Small intestine (tissue), 7 donors: Measurements from ENCODE around the gene DDAH1. TPM values are rescaled to one million over a fixed set of nuclear protein-coding genes. Genes with fewer than 3 reads are reported as not detected.

Experiments
- DNase-seq, 2 donors: peaks; one replicate each; pipeline versions ENCODE4 v3.0.0 to v3.0.0-alpha.2; 2013
- FAIRE-seq: peaks from 2 replicates; lab custom pipeline; 2012; peaks lifted over from hg19 to GRCh38; lab: Jason Lieb, UNC
- H3K27ac ChIP-seq, 3 donors: one replicate each; pipeline ENCODE4 v1.5.1; 2013; ENCODE audit warnings: low read length in 2 of 3, mild to moderate bottlenecking in 2 of 3, control low read depth in 1 of 3, inconsistent platforms in 1 of 3, low read depth in 1 of 3, moderate library complexity in 1 of 3
- H3K27me3 ChIP-seq, 3 donors: one replicate each; pipeline ENCODE4 v1.6.1; 2013; ENCODE audit warnings: low read length in 3 of 3, inconsistent platforms in 1 of 3; ENCODE audit not compliant: control insufficient read depth in 3 of 3, insufficient read depth in 3 of 3
- H3K36me3 ChIP-seq, 3 donors: one replicate each; pipeline ENCODE4 v1.6.1; 2013; ENCODE audit warnings: low read length in 3 of 3, inconsistent platforms in 1 of 3, low read depth in 1 of 3, mild to moderate bottlenecking in 1 of 3, moderate library complexity in 1 of 3; ENCODE audit not compliant: control insufficient read depth in 3 of 3, insufficient read depth in 2 of 3
- H3K4me1 ChIP-seq, 3 donors: one replicate each; pipeline ENCODE4 v1.6.1; 2013; ENCODE audit warnings: low read length in 2 of 3, inconsistent platforms in 1 of 3, low read depth in 1 of 3, mild to moderate bottlenecking in 1 of 3, moderate library complexity in 1 of 3; ENCODE audit not compliant: control insufficient read depth in 3 of 3, insufficient read depth in 2 of 3
- H3K4me3 ChIP-seq, 3 donors: one replicate each; pipeline ENCODE4 v1.5.1; 2013; ENCODE audit warnings: low read length in 3 of 3, control low read depth in 1 of 3, inconsistent platforms in 1 of 3, low read depth in 1 of 3, mild to moderate bottlenecking in 1 of 3, moderate library complexity in 1 of 3
- H3K9me3 ChIP-seq, 2 donors: one replicate each; pipeline ENCODE4 v1.6.1; 2013; ENCODE audit warnings: low read depth in 1 of 2, low read length in 1 of 2; ENCODE audit not compliant: control insufficient read depth in 2 of 2, insufficient read depth in 1 of 2
- WGBS, 3 donors: extraction: QIAGEN DNeasy Blood & Tissue Kit; methylation state at CpG; one replicate each; pipeline ENCODE4 v1.1.7; 2013; 5-methylcytosine and 5-hydroxymethylcytosine counted together
- polyA plus RNA-seq, 4 donors: library from polyadenylated mRNA; stranded (reverse) in 3 of 4; unstranded in 1 of 4; fragments of 200-250 nt in 3 of 4; fragments of 120-200 nt in 1 of 4; gene quantifications; one replicate each; pipeline versions ENCODE4 v1.2.1 to v1.2.3, GENCODE V29; 2013
- donor health status: healthy with polysubstance abuse.
- donor health status: control.
- donor health status: control.
- donor health status: Bipolar disorder and iron deficiency.
- donor health status: healthy.

DDAH1 gene
- polyA plus RNA-seq, 4 donors = 21.9 to 130 (median 46.7) TPM

GRCh38 chr1:85330214-85330631 is 134.7 kb downstream of the DDAH1 start:
- FAIRE-seq = no peak
- Histone ChIP-seq H3K4me1 (peaks cover 0 to 6% (median 2%) of the 10 kb centered on the region in 3 donors), H3K36me3 (peaks cover 0 to 7% (median 0%) of the 10 kb centered on the region in 3 donors), H3K27ac (peak overlapping the region in 1 of 3 donors; percentile 38), H3K9me3 (peaks cover 0 to 8% of the 10 kb centered on the region in 2 donors), H3K4me3 (no peak overlapping the region), H3K27me3 (no peaks in the 10 kb centered on the region)
- no peak for DNase-seq
- WGBS, 3 donors = 50 to 84% (median 62%) methylated on average over 3 of the region's 3 CpGs

GRCh38 chr1:85328713-85329397 is 136.1 kb downstream of the DDAH1 start:
- no peaks in the 10 kb centered on the region for H3K27me3 ChIP-seq
- WGBS, 3 donors = 42 to 66% (median 60%) methylated on average over 3 of the region's 3 CpGs
- peaks cover 0 to 6% (median 2%) of the 10 kb centered on the region in 3 donors for H3K4me1 ChIP-seq
- H3K9me3 ChIP-seq = peaks cover 0 to under 1% of the 10 kb centered on the region in 2 donors
- H3K27ac ChIP-seq = no peak overlapping the region
- H3K4me3 ChIP-seq = no peak overlapping the region
- peaks cover 0 to 8% (median 0%) of the 10 kb centered on the region in 3 donors for H3K36me3 ChIP-seq
- DNase-seq (peak in 1 of 2 donors; percentile 17), FAIRE-seq (no peak)

GRCh38 chr1:85327759-85328158 is 137.2 kb downstream of the DDAH1 start:
- 68 to 76% (median 70%) methylated on average over 2 of the region's 2 CpGs for WGBS, 3 donors
- Histone ChIP-seq H3K4me3 (no peak overlapping the region), H3K27me3 (no peaks in the 10 kb centered on the region), H3K4me1 (peaks cover 0 to 6% (median 2%) of the 10 kb centered on the region in 3 donors), H3K27ac (no peak overlapping the region), H3K36me3 (peaks cover 0 to 11% (median 2%) of the 10 kb centered on the region in 3 donors), H3K9me3 (no peaks in the 10 kb centered on the region)
- FAIRE-seq (no peak), DNase-seq (no peak)

DNA sequence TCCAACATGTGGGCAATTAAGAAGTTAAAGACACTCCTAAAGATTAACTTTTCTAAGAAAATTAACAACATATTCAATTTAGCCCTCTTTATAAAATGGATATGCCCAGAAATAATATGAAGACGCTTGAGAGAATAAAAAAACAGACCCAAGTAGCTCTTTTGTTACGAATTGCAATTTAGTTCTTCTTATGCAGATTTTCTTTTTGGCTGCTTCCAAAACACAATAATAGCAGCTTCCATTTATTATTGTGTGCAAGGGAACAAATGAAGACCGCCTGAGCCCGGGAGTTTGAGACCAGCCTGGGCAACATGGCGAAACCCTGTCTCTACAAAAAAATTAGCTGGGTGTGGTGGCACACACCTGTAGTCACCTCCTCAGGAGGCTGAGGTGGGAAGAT is 138.1 kb downstream of the DDAH1 start:
- DNase-seq (no peak), FAIRE-seq (no peak)
- no peak overlapping the region for H3K4me3 ChIP-seq
- H3K36me3 ChIP-seq = peaks cover 0 to 12% (median 2%) of the 10 kb centered on the region in 3 donors
- no peak overlapping the region for H3K27ac ChIP-seq
- peaks cover 0 to 6% (median 2%) of the 10 kb centered on the region in 3 donors for H3K4me1 ChIP-seq
- H3K27me3 ChIP-seq = no peaks in the 10 kb centered on the region
- no peaks in the 10 kb centered on the region for H3K9me3 ChIP-seq
- 95 to 97% (median 96%) methylated on average over 5 of the region's 5 CpGs for WGBS, 3 donors

GRCh38 chr1:85326336-85326735 is 138.6 kb downstream of the DDAH1 start:
- no peak for DNase-seq
- peaks cover 0 to 6% (median 2%) of the 10 kb centered on the region in 3 donors for H3K4me1 ChIP-seq
- no peak overlapping the region for H3K27ac ChIP-seq
- no peaks in the 10 kb centered on the region for H3K27me3 ChIP-seq
- peaks cover 0 to 13% (median 2%) of the 10 kb centered on the region in 3 donors for H3K36me3 ChIP-seq
- H3K9me3 ChIP-seq = no peaks in the 10 kb centered on the region
- H3K4me3 ChIP-seq = no peak overlapping the region
- 40 to 63% (median 50%) methylated on average over 2 of the region's 2 CpGs for WGBS, 3 donors
- FAIRE-seq = no peak

DNA sequence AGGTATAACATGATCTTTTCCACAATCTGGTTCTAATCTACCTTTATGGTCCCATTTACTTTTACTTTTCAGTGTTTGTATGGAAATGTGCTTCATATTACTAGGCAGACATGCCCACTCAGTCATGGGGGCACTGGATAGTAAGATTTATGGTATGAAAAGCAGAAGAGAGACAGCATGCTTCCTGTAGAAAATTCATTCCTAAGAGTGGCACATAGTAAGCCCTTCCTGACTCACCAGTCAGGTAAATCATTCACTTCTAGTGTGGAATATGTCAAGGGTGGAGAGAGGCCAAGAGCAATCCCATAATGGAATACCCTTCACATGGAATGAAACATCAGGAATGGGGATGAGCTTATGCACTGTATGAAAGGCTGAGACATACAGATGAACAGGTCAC is 139.0 kb downstream of the DDAH1 start:
- H3K36me3 ChIP-seq = peaks cover 0 to 15% (median 2%) of the 10 kb centered on the region in 3 donors
- DNase-seq = peak; percentile 64 to 78
- no peak overlapping the region for H3K27ac ChIP-seq
- no peak overlapping the region for H3K4me3 ChIP-seq
- peaks cover 0 to 6% (median 2%) of the 10 kb centered on the region in 3 donors for H3K4me1 ChIP-seq
- FAIRE-seq = no peak
- H3K9me3 ChIP-seq = no peaks in the 10 kb centered on the region
- no peaks in the 10 kb centered on the region for H3K27me3 ChIP-seq

DNA sequence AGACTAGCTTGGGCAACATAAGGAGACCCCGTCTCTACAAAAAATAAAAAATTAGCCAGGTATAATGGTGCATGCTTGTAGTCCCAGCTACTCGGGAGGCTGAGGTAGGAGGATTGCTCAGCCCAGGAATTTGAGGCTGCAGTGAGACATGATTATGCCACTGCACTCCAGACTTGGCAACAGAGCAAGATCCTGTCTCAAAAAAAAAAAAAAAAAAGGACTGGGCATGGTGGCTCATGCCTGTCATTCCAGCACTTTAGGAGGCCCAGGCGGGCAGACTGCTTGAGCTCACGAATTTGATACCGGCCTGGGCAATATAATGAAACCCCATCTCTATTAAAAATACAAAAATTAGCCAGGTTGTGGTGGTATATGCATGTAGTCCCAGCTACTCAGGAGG is 141.2 kb downstream of the DDAH1 start:
- Histone ChIP-seq H3K4me1 (peaks cover 0 to 6% (median 0%) of the 10 kb centered on the region in 3 donors), H3K27ac (no peak overlapping the region), H3K36me3 (peaks cover 0 to 18% (median 2%) of the 10 kb centered on the region in 3 donors), H3K4me3 (no peak overlapping the region), H3K9me3 (no peaks in the 10 kb centered on the region), H3K27me3 (no peaks in the 10 kb centered on the region)
- 79 to 96% (median 90%) methylated on average over 5 of the region's 5 CpGs for WGBS, 3 donors
- FAIRE-seq (no peak), DNase-seq (no peak)

DNA sequence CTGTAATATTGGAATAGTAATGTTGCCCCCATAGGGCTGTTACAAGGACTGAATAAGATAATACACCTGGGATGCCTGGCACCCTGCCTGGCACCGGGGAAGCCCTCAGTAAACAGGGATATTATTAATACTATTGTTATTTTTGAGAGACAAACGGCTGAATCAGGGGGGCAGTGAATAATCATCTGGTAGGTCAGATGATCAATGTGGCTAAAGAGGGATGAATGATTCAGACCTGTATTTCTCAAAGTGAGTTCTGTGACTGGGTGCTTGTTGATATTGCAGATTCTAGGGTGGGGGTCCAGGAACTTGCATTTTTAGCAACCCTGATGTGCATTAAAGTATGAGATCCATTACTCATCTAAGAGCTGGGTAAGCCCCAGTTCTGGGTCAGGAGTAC is 142.3 kb downstream of the DDAH1 start:
- 73 to 77% (median 77%) methylated on average over 2 of the region's 2 CpGs for WGBS, 3 donors
- FAIRE-seq = no peak

More for the DNA sequence above, 142.3 kb downstream of the DDAH1 start:
- no peak overlapping the region for H3K4me3 ChIP-seq
- H3K27me3 ChIP-seq = no peaks in the 10 kb centered on the region
- peaks cover 0 to 18% (median 2%) of the 10 kb centered on the region in 3 donors for H3K36me3 ChIP-seq
- H3K27ac ChIP-seq = no peak overlapping the region
- DNase-seq = no peak
- H3K9me3 ChIP-seq = no peaks in the 10 kb centered on the region
- H3K4me1 ChIP-seq = peaks cover 0 to 6% (median 0%) of the 10 kb centered on the region in 3 donors
